Stimulated activated naive CD4-positive, alpha-beta T cell (primary cell): ENCODE data around the gene WDR17.

Experiments used
- DNase-seq, 6 experiments: peaks; one replicate each; lab custom pipeline; 2025; lab: John Stamatoyannopoulos, UW

WDR17 gene

GRCh38 chr4:176065435-176066291 lies at the start of gene WDR17:
TSS of gene WDR17 (plus strand) at chr4:176065841. CDS start at chr4:176111581, 45,740 bp downstream.
- peak; percentile 56 to 73 (median 69) for DNase-seq

- no peak for DNase-seq
Measured at GRCh38 chr4:176016601-176017000, 49.0 kb upstream of the WDR17 start.

GRCh38 chr4:176020481-176021085 lies 45.1 kb upstream of the WDR17 start:
- no peak for DNase-seq

- no peak for DNase-seq
Measured at GRCh38 chr4:176030391-176030790, 35.2 kb upstream of the WDR17 start.

GRCh38 chr4:176031922-176032321 lies 33.7 kb upstream of the WDR17 start:
- no peak for DNase-seq

GRCh38 chr4:176032454-176032853 lies 33.2 kb upstream of the WDR17 start:
- no peak for DNase-seq

- peak in 3 of 6 experiments; percentile 0 to 23 (median 8) for DNase-seq
Measured at GRCh38 chr4:176034499-176034898, 31.1 kb upstream of the WDR17 start.

GRCh38 chr4:176034936-176035335 lies 30.7 kb upstream of the WDR17 start:
- DNase-seq, result no peak

- no peak for DNase-seq
Measured at GRCh38 chr4:176036585-176037205, 28.9 kb upstream of the WDR17 start.

GRCh38 chr4:176038789-176039188 lies 26.9 kb upstream of the WDR17 start:
- no peak for DNase-seq

- no peak for DNase-seq
Measured at GRCh38 chr4:176042195-176042594, 23.4 kb upstream of the WDR17 start.

GRCh38 chr4:176043838-176044588 lies 21.6 kb upstream of the WDR17 start:
- DNase-seq, result no peak

GRCh38 chr4:176044589-176044951 lies 21.1 kb upstream of the WDR17 start:
- DNase-seq, result no peak

- DNase-seq, result no peak
Measured at GRCh38 chr4:176048631-176049030, 17.0 kb upstream of the WDR17 start.

- no peak for DNase-seq
Measured at GRCh38 chr4:176052744-176053143, 12.9 kb upstream of the WDR17 start.

GRCh38 chr4:176053785-176054184 lies 11.9 kb upstream of the WDR17 start:
- DNase-seq, result no peak

GRCh38 chr4:176054942-176055341 lies 10.7 kb upstream of the WDR17 start:
- DNase-seq, result no peak

GRCh38 chr4:176063718-176064117 lies 1.9 kb upstream of the WDR17 start:
- DNase-seq, result no peak

- DNase-seq, result no peak
Measured at GRCh38 chr4:176064539-176064938, 1.1 kb upstream of the WDR17 start.

GRCh38 chr4:176066757-176067156 lies 1.1 kb downstream of the WDR17 start:
- no peak for DNase-seq

- DNase-seq, result no peak
Measured at GRCh38 chr4:176077561-176077960, 11.9 kb downstream of the WDR17 start.

- no peak for DNase-seq
Measured at GRCh38 chr4:176084769-176085168, 19.1 kb downstream of the WDR17 start.
